AG08396 (cell line): Measurements from ENCODE around the gene WFDC1.

ENCODE experiments used
- DNase-seq: peaks from one replicate; pipeline ENCODE4 v3.0.0; 2012; ENCODE audit warnings: low spot score, mixed read lengths

The WFDC1 gene

GRCh38 chr16:84302111-84302954, 7.7 kb downstream of the WFDC1 start:
- DNase-seq: no peak

DNA sequence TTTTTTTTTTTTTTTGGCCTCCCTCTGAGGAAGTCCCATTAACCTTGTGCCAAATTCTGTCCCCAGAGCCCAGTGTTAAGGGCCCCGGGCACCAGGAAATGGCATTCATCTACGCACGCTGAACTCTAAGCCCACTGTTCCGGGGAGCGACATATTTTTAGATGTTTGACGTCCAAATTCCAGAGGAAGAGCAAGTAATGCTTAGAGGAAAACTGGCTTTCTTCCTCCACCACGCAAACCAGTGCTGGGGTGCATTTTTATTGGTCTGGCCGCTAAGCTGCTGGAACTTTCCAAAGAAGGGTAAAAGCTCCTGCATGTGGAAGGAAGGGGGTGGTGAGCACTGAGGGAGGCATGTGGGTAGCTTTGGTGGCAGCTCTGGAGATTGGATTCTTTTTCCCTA, 8.3 kb downstream of the WFDC1 start:
- peak; percentile 73 for DNase-seq

GRCh38 chr16:84303516-84303915, 8.8 kb downstream of the WFDC1 start:
- no peak for DNase-seq

- no peak for DNase-seq
These were observed 11.9 kb downstream of the WFDC1 start for GRCh38 chr16:84306564-84306963.

DNA sequence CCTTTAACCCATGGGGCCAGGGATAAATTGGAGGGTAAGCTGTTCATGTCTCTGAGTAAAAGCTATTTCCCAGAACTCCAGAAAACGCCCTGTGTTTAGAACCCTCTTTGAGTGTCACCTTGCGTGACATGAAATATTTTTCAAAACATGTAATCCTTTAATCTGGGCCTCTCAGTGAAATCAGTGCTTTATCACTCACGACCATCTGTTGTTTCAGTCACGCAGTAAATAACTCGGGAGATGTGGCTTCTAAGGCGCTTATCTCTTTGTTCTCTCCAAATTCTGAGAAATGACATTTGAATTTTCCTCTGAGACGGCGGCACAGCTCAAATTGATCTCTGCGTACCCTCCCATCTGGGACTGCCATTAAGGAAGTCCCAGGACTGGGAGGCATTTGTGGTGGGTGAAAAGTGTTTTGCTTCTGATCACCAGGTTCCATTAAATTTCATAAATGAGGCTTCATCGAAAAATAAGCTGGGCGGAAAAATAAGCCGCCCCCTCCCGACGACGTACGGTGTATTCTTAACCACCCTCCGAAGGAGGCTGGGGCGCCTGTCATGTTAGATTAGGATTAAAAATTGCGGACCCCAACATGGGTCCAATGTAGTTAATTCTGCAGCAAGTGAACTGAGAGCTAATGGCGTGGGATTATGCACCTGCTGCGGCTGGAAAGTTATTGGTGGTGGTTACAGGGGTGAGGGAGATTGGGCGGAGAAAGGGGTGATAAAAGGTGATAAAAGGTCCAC, 12.7 kb downstream of the WFDC1 start:
- DNase-seq: no peak

DNA sequence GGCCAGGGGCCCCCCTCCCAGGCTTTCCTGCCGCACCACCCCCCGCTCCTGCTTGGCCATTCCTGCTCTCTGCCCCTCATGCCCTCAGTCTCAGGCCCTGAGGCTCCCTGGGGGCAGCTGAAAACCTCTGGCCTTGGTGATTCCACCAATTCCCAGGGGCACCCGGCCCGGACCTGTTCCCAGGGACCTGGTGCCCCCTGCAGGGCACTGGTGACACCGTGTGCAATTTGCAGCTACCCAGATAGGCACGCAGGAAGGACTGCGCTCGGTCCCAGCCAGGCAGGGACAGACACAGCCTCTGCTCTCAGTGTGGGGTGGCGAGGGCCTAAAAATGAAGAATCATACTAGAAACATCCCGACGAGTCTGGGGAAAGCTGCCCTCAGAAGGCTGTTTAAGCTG, 13.4 kb downstream of the WFDC1 start:
- DNase-seq: peak; percentile 69

- DNase-seq: no peak
These were observed 16.0 kb downstream of the WFDC1 start for GRCh38 chr16:84310642-84311041.

- DNase-seq: no peak
These were observed 18.2 kb downstream of the WFDC1 start for GRCh38 chr16:84312783-84313382.

DNA sequence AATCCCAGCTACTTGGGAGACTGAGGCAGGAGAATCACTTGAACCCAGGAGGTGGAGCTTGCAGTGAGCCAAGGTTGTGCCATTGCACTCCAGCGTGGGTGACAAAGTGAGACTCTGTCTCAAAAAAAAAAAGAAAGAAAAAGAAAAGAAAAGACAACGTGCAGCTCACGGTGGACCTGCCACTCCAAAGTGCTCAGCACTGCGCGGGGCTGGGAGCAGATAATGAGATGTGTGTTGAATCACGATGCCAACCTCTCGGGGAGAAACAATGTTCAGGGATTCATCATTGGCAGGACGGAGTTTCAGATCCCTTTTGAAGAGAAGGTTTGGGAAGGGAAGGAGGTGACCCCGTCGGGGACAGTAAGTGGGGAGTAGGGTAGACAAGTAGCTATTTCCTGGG, 19.2 kb downstream of the WFDC1 start:
- no peak for DNase-seq

- no peak for DNase-seq
These were observed 19.7 kb downstream of the WFDC1 start for GRCh38 chr16:84314373-84314772.

- no peak for DNase-seq
These were observed 20.1 kb downstream of the WFDC1 start for GRCh38 chr16:84314814-84315213.

DNA sequence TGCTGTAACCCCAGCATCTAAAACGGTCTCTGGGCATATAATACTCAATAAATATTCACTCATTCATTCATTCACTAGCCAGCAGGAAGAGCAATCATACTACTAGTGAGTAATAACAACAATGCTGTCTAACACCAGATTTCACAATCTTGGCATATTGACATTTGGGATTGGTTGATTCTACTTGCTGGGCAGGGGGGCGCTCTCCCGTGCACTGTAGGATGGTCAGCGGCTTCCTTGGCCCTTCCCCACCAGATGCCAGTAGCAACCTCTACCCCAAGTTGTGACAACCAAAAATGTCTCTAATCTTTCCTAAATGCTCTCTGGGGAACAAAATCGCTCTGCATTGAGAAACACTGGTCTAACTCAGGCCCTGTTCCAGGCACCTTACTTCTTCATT, 20.7 kb downstream of the WFDC1 start:
- peak; percentile 29 for DNase-seq

DNA sequence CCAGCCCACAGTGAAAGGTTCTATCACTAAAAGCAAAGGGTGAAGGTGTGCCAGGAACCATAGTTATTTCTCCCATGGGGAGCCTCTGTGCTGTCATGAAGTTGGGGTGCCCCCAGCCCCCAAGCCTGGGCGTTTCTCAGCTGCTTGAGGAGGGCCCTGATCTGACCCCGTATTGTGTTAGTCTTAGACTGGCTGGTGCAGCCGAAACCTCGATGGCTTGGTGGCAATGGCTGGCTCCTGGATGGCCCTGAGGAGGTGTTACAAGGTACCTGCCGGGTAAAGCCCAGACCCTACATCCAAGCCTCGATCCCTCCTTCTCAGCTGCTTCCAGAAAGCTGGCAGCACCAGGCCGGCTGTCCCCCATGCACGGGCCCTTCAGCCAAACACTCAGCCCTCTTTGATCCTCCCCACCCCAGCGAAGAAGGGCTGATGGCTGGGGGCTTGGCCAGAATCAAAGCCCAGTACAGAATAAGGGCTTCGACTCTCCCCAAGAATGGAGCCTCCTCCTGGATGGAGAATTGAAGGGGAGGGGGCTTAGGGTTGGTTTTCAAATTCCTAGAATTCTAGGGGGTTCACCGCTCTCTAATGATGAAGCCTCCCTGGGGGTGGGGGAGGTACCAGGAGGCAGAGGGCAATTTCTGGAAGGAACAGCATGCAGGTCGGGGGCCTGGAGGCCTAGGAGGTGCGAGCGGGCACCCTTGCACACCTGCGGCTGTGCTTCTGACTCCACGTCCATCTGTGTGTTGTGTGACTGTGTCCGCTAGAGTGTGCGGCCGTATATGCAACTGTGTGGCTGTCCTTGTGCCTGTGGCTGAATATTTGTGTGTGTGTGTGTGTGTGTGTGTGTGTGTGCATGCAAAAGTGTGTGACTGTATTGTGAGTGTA, 23.7 kb downstream of the WFDC1 start:
- DNase-seq: no peak

GRCh38 chr16:84319146-84319760, 24.6 kb downstream of the WFDC1 start:
- no peak for DNase-seq

- DNase-seq: no peak
These were observed 25.8 kb downstream of the WFDC1 start for GRCh38 chr16:84320511-84320910.

DNA sequence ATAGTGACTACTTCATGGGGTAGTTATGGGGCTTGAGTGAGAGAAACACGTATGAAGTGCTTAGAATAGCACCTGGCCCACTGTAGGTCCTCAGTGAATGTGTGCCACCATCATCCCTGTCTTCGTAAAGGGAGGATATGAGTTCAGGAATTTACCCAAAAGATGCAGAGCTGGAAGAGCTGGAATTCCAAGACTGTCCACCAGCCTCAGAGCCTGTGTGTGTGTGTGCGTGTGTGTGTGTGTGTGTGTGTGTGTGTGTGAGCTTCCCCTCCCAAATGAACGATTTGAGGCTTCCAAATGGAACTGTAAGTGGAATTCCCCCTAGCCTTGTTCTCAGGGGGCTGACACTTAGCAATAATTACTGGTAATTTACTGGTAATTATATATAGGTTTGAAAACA, 27.3 kb downstream of the WFDC1 start:
- no peak for DNase-seq

DNA sequence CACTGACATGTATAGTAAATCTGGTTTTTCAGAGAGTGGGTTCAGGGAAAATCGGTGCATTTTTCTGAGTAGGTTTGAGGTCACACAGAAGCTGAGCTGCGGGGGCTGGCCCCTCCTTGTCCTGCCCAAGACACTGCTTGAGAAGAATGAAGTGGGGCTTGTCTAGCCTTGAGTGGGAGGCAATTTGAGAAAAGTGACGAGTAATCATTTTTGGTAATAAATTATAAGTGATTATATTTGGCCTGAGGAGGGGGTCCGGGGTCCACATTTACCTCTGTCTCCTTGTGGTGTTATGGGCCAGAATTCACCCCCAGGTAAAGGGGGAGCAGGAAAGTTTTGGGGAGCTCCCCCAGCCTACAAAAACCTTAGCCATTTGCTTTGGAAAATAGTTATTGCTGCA, 28.1 kb downstream of the WFDC1 start:
- DNase-seq: no peak

DNA sequence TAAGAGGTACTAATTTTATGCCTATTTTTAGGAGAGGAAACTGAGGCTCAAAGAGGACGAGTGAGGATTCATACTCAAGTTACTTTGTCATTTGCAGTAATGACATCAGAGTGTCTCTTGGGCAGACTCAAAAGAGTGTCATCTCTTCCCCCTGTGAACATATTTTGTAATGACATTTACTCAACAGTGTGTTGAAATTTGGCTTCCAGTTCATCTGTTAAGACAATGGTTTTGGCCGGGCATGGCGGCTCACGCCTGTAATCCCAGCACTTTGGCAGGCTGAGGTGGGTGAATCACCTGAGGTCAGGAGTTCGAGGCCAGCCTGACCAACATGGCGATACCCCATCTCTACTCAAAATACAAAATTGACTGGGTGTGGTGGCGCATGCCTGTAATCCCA, 28.9 kb downstream of the WFDC1 start:
- no peak for DNase-seq

DNA sequence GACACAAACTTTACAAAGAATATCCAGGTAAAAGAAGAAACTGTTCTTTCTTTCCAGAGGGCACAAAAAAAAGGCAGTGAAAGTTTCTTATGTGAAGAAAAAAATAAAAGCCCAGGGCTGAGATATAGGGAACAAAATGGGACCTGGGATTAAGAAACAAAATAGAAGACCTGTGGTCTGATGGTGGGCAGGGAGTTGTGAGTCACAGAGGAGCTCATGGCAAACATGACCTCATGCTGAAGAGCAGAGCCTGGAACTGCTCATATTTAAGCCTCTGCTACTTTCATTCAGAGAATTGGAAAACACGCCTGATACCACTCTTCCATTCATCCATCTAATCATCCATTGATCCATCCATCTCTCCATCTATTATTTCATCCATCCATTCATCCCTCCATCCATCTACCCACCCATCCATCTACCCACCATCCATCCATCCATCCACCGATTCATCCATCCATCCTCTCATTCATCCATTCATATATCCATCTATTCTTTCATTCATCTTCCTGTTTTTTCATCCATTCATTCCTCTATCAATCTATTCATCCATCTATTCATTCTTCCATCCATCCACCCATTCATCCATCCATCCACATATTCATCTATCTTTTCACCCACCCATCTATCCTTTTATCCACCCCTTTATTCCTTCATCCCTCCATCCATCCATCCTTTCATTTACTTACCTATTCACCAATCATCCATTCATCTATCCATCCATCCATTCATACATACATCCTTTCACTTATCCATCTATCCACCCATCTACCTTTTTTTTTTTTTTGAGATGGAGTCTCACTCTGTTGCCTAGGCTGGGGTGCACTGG, 30.0 kb downstream of the WFDC1 start:
- DNase-seq: peak; percentile 33

GRCh38 chr16:84326545-84326944, 31.9 kb downstream of the WFDC1 start:
- no peak for DNase-seq
